Measurements from ENCODE around the gene IBTK. TPM values are rescaled to one million over a fixed set of nuclear protein-coding genes. Genes with fewer than 3 reads are reported as not detected.
"Not testable (repeated sequence)": the region's sequence is repeated elsewhere in the genome, so short reads cannot be mapped to it uniquely, and the experiment has no call there.

Gene IBTK
- total RNA-seq, 1 donor from 2014 or later = 93.3 TPM

- DNase-seq (ENCODE audit: low spot score in 2 of 2) (no peak), FAIRE-seq (no peak)
These were observed 61.5 kb downstream of the IBTK start for GRCh38 chr6:82185948-82186535.

GRCh38 chr6:82183642-82184282, 63.8 kb downstream of the IBTK start:
- DNase-seq (ENCODE audit: low spot score in 2 of 2) = no peak
- no peak for FAIRE-seq

- FAIRE-seq (no peak), DNase-seq (ENCODE audit: low spot score in 2 of 2) (no peak)
These were observed 64.8 kb downstream of the IBTK start for GRCh38 chr6:82182756-82183155.

GRCh38 chr6:82179415-82179814, 68.1 kb downstream of the IBTK start:
- no peak for DNase-seq (ENCODE audit: low spot score in 2 of 2)
- no peak for FAIRE-seq

GRCh38 chr6:82178759-82179112, 68.8 kb downstream of the IBTK start:
- FAIRE-seq = no peak
- DNase-seq (ENCODE audit: low spot score in 2 of 2) = no peak

- peak; percentile 86 for FAIRE-seq
- DNase-seq (ENCODE audit: low spot score in 2 of 2) = no peak
These were observed 69.3 kb downstream of the IBTK start for GRCh38 chr6:82178077-82178758.

GRCh38 chr6:82176616-82177015, 70.9 kb downstream of the IBTK start:
- FAIRE-seq = no peak
- DNase-seq (ENCODE audit: low spot score in 2 of 2) = no peak

GRCh38 chr6:82172594-82172993, 75.0 kb downstream of the IBTK start:
- DNase-seq (ENCODE audit: low spot score in 2 of 2) (no peak), FAIRE-seq (no peak)

- FAIRE-seq (no peak), DNase-seq (ENCODE audit: low spot score in 2 of 2) (no peak)
These were observed 78.2 kb downstream of the IBTK start for GRCh38 chr6:82169138-82169876.

- no peak for DNase-seq (ENCODE audit: low spot score in 2 of 2)
- FAIRE-seq = no peak
These were observed 81.1 kb downstream of the IBTK start for GRCh38 chr6:82166493-82166892.

- DNase-seq (ENCODE audit: low spot score in 2 of 2) = no peak
- no peak for FAIRE-seq
These were observed 87.1 kb downstream of the IBTK start for GRCh38 chr6:82160255-82160990.

- not testable (repeated sequence) for DNase-seq (ENCODE audit: low spot score in 2 of 2); FAIRE-seq
These were observed 94.8 kb downstream of the IBTK start for GRCh38 chr6:82152786-82153185.

GRCh38 chr6:82151147-82151546, 96.4 kb downstream of the IBTK start:
- not testable (repeated sequence) for FAIRE-seq; DNase-seq (ENCODE audit: low spot score in 2 of 2)

- no peak for DNase-seq (ENCODE audit: low spot score in 2 of 2)
- no peak for FAIRE-seq
These were observed 101.6 kb downstream of the IBTK start for GRCh38 chr6:82145926-82146452.

GRCh38 chr6:82144852-82145340, 102.6 kb downstream of the IBTK start:
- DNase-seq (ENCODE audit: low spot score in 2 of 2) = peak in 1 of 2 donors; percentile 29
- no peak for FAIRE-seq

- FAIRE-seq (no peak), DNase-seq (ENCODE audit: low spot score in 2 of 2) (peak in 1 of 2 donors; percentile 10)
These were observed 103.3 kb downstream of the IBTK start for GRCh38 chr6:82144007-82144851.

- no peak for FAIRE-seq
- no peak for DNase-seq (ENCODE audit: low spot score in 2 of 2)
These were observed 104.5 kb downstream of the IBTK start for GRCh38 chr6:82143041-82143481.

- FAIRE-seq (no peak), DNase-seq (ENCODE audit: low spot score in 2 of 2) (no peak)
These were observed 105.0 kb downstream of the IBTK start for GRCh38 chr6:82142524-82142923.

All from frontal cortex (tissue), 4 donors.